ENCODE data around the gene NPAS2.

The NPAS2 gene

GRCh38 chr2:100833331-100833730 is 13.4 kb downstream of the NPAS2 start:
- Mint-ChIP-seq H3K36me3 (ENCODE audit: insufficient read depth) (no peaks in the 10 kb centered on the region), H3K27ac (no peak overlapping the region), H3K4me3 (no peak overlapping the region), H3K27me3 (peaks cover 44 to 73% of the 10 kb centered on the region in 2 donors), H3K9me3 (no peaks in the 10 kb centered on the region), H3K4me1 (ENCODE audit: low read depth in 2 of 2) (peaks cover 0 to 2% of the 10 kb centered on the region in 2 donors)
- DNase-seq, result no peak
- no peak for ATAC-seq (replicated peaks)

GRCh38 chr2:100834221-100834620 is 14.3 kb downstream of the NPAS2 start:
- no peaks in the 10 kb centered on the region for H3K9me3 Mint-ChIP-seq
- H3K27me3 Mint-ChIP-seq, result peaks cover 42 to 71% of the 10 kb centered on the region in 2 donors
- peaks cover 0 to 2% of the 10 kb centered on the region in 2 donors for H3K4me1 Mint-ChIP-seq (ENCODE audit: low read depth in 2 of 2)
- H3K27ac Mint-ChIP-seq, result no peak overlapping the region
- DNase-seq (no peak), ATAC-seq (replicated peaks) (no peak)
- no peak overlapping the region for H3K4me3 Mint-ChIP-seq
- H3K36me3 Mint-ChIP-seq (ENCODE audit: insufficient read depth), result no peaks in the 10 kb centered on the region

- no peak overlapping the region for H3K4me3 Mint-ChIP-seq
- peaks cover 46 to 68% of the 10 kb centered on the region in 2 donors for H3K27me3 Mint-ChIP-seq
- H3K27ac Mint-ChIP-seq, result no peak overlapping the region
- H3K9me3 Mint-ChIP-seq, result no peaks in the 10 kb centered on the region
- no peak for ATAC-seq (replicated peaks)
- H3K36me3 Mint-ChIP-seq (ENCODE audit: insufficient read depth), result no peaks in the 10 kb centered on the region
- peaks cover 0 to 2% of the 10 kb centered on the region in 2 donors for H3K4me1 Mint-ChIP-seq (ENCODE audit: low read depth in 2 of 2)
- DNase-seq, result no peak
Measured at GRCh38 chr2:100835006-100835659, 15.2 kb downstream of the NPAS2 start.

- no peaks in the 10 kb centered on the region for H3K36me3 Mint-ChIP-seq (ENCODE audit: insufficient read depth)
- peaks cover 0 to 4% of the 10 kb centered on the region in 2 donors for H3K4me1 Mint-ChIP-seq (ENCODE audit: low read depth in 2 of 2)
- H3K27me3 Mint-ChIP-seq, result peaks cover 49 to 55% of the 10 kb centered on the region in 2 donors
- H3K4me3 Mint-ChIP-seq, result no peak overlapping the region
- H3K9me3 Mint-ChIP-seq, result no peaks in the 10 kb centered on the region
- no peak for DNase-seq
- no peak overlapping the region for H3K27ac Mint-ChIP-seq
- no peak for ATAC-seq (replicated peaks)
Measured at GRCh38 chr2:100840519-100840918, 20.6 kb downstream of the NPAS2 start.

GRCh38 chr2:100842241-100842922 is 22.4 kb downstream of the NPAS2 start:
- peaks cover 0 to 4% of the 10 kb centered on the region in 2 donors for H3K4me1 Mint-ChIP-seq (ENCODE audit: low read depth in 2 of 2)
- H3K27ac Mint-ChIP-seq, result no peak overlapping the region
- no peaks in the 10 kb centered on the region for H3K36me3 Mint-ChIP-seq (ENCODE audit: insufficient read depth)
- DNase-seq (no peak), ATAC-seq (replicated peaks) (no peak)
- H3K27me3 Mint-ChIP-seq, result peaks cover 34 to 39% of the 10 kb centered on the region in 2 donors
- no peak overlapping the region for H3K4me3 Mint-ChIP-seq
- no peaks in the 10 kb centered on the region for H3K9me3 Mint-ChIP-seq

GRCh38 chr2:100844514-100844913 is 24.6 kb downstream of the NPAS2 start:
- Mint-ChIP-seq H3K36me3 (ENCODE audit: insufficient read depth) (no peaks in the 10 kb centered on the region), H3K4me1 (ENCODE audit: low read depth in 2 of 2) (peaks cover 0 to 4% of the 10 kb centered on the region in 2 donors), H3K9me3 (no peaks in the 10 kb centered on the region), H3K27me3 (peaks cover 55 to 57% of the 10 kb centered on the region in 2 donors), H3K27ac (no peak overlapping the region), H3K4me3 (no peak overlapping the region)
- DNase-seq, result no peak
- no peak for ATAC-seq (replicated peaks)

- no peak overlapping the region for H3K4me3 Mint-ChIP-seq
- H3K36me3 Mint-ChIP-seq (ENCODE audit: insufficient read depth), result no peaks in the 10 kb centered on the region
- H3K27ac Mint-ChIP-seq, result no peak overlapping the region
- peaks cover 0 to 4% of the 10 kb centered on the region in 2 donors for H3K4me1 Mint-ChIP-seq (ENCODE audit: low read depth in 2 of 2)
- H3K9me3 Mint-ChIP-seq, result no peaks in the 10 kb centered on the region
- DNase-seq, result no peak
- peaks cover 56 to 60% of the 10 kb centered on the region in 2 donors for H3K27me3 Mint-ChIP-seq
- no peak for ATAC-seq (replicated peaks)
Measured at GRCh38 chr2:100845141-100845991, 25.4 kb downstream of the NPAS2 start.

- ATAC-seq (replicated peaks), result no peak
- Mint-ChIP-seq H3K9me3 (no peaks in the 10 kb centered on the region), H3K4me3 (no peak overlapping the region), H3K36me3 (ENCODE audit: insufficient read depth) (no peaks in the 10 kb centered on the region), H3K4me1 (ENCODE audit: low read depth in 2 of 2) (peaks cover 0 to 4% of the 10 kb centered on the region in 2 donors), H3K27ac (no peak overlapping the region), H3K27me3 (peaks cover 52 to 57% of the 10 kb centered on the region in 2 donors)
- DNase-seq, result no peak
Measured at GRCh38 chr2:100846716-100847115, 26.8 kb downstream of the NPAS2 start.

- Mint-ChIP-seq H3K9me3 (no peaks in the 10 kb centered on the region), H3K36me3 (ENCODE audit: insufficient read depth) (no peaks in the 10 kb centered on the region), H3K4me3 (no peak overlapping the region), H3K27ac (no peak overlapping the region), H3K4me1 (ENCODE audit: low read depth in 2 of 2) (no peaks in the 10 kb centered on the region), H3K27me3 (peaks cover 39 to 45% of the 10 kb centered on the region in 2 donors)
- ATAC-seq (replicated peaks) (no peak), DNase-seq (no peak)
Measured at GRCh38 chr2:100852447-100852846, 32.5 kb downstream of the NPAS2 start.

- Mint-ChIP-seq H3K9me3 (no peaks in the 10 kb centered on the region), H3K27ac (no peak overlapping the region), H3K27me3 (peaks cover 31 to 37% of the 10 kb centered on the region in 2 donors), H3K36me3 (ENCODE audit: insufficient read depth) (no peaks in the 10 kb centered on the region), H3K4me1 (ENCODE audit: low read depth in 2 of 2) (no peaks in the 10 kb centered on the region), H3K4me3 (no peak overlapping the region)
- DNase-seq (no peak), ATAC-seq (replicated peaks) (no peak)
Measured at GRCh38 chr2:100852999-100853908, 33.3 kb downstream of the NPAS2 start.

GRCh38 chr2:100853909-100854810 is 34.2 kb downstream of the NPAS2 start:
- ATAC-seq (replicated peaks), result no peak
- no peaks in the 10 kb centered on the region for H3K9me3 Mint-ChIP-seq
- no peaks in the 10 kb centered on the region for H3K4me1 Mint-ChIP-seq (ENCODE audit: low read depth in 2 of 2)
- no peak overlapping the region for H3K4me3 Mint-ChIP-seq
- H3K36me3 Mint-ChIP-seq (ENCODE audit: insufficient read depth), result no peaks in the 10 kb centered on the region
- DNase-seq, result no peak
- H3K27me3 Mint-ChIP-seq, result peaks cover 22 to 30% of the 10 kb centered on the region in 2 donors
- H3K27ac Mint-ChIP-seq, result no peak overlapping the region

GRCh38 chr2:100855084-100855483 is 35.1 kb downstream of the NPAS2 start:
- DNase-seq (no peak), ATAC-seq (replicated peaks) (no peak)
- Mint-ChIP-seq H3K4me3 (no peak overlapping the region), H3K27me3 (peaks cover 14 to 28% of the 10 kb centered on the region in 2 donors), H3K9me3 (no peaks in the 10 kb centered on the region), H3K4me1 (ENCODE audit: low read depth in 2 of 2) (no peaks in the 10 kb centered on the region), H3K36me3 (ENCODE audit: insufficient read depth) (no peaks in the 10 kb centered on the region), H3K27ac (no peak overlapping the region)

All from effector memory CD8-positive, alpha-beta T cell (primary cell).